Measurements from ENCODE around the gene SLC52A1.

The SLC52A1 gene

GRCh38 chr17:4986951-4987766, 48.1 kb downstream of the SLC52A1 start, which contains the start of gene CAMTA2 (continued):
- peak; percentile 82; the same call in 1 of the 2 replicates for TF ChIP-seq KLF8 (tag by site-specific recombination; IDR thresholded peaks at IDR 0.05)
- TF ChIP-seq ZEB2 (tag by site-specific recombination; IDR thresholded peaks at IDR 0.05): peak; percentile 93
- no peak for TF ChIP-seq ZNF302 (tag by site-specific recombination; IDR thresholded peaks at IDR 0.05; ENCODE audit: low read depth)
- TF ChIP-seq ZNF843 (tag by site-specific recombination; IDR thresholded peaks at IDR 0.05): peak; percentile 59; the same call in 1 of the 2 replicates
- no peak for TF ChIP-seq ZNF449 (tag by site-specific recombination; IDR thresholded peaks at IDR 0.05)
- TF ChIP-seq ZBTB17 (tag by site-specific recombination; IDR thresholded peaks at IDR 0.05): peak; percentile 86
- TF ChIP-seq ZNF544 (tag by site-specific recombination; IDR thresholded peaks at IDR 0.05): no peak
- TF ChIP-seq ZNF10 (tag by site-specific recombination; IDR thresholded peaks at IDR 0.05): 0 out of 2 replicates have a peak, but pooled peaks have one; percentile 73
- TF ChIP-seq PRDM10 (tag by site-specific recombination; IDR thresholded peaks at IDR 0.05): peak; percentile 77
- TF ChIP-seq ZNF366 (tag by site-specific recombination; conservative IDR thresholded peaks at IDR 0.05): no peak
- TF ChIP-seq HOXD13 (CRISPR knock-in tag; IDR thresholded peaks at IDR 0.05; ENCODE audit: borderline replicate concordance): 0 out of 2 replicates have a peak, but pooled peaks have one; percentile 62
- TF ChIP-seq REST (tag by site-specific recombination; IDR thresholded peaks at IDR 0.05): peak; percentile 50; the same call in 1 of the 2 replicates
- TF ChIP-seq ZNF791 (tag by site-specific recombination; IDR thresholded peaks at IDR 0.05): no peak
- TF ChIP-seq MZF1 (tag by site-specific recombination; IDR thresholded peaks at IDR 0.05; ENCODE audit: borderline replicate concordance): peak; percentile 32; the same call in 1 of the 2 replicates
- peak; percentile 93 for TF ChIP-seq ZNF501 (tag by site-specific recombination; IDR thresholded peaks at IDR 0.05)
- TF ChIP-seq PATZ1 (tag by site-specific recombination; IDR thresholded peaks at IDR 0.05): peak; percentile 95
- no peak for TF ChIP-seq ZNF280C (tag by site-specific recombination; IDR thresholded peaks at IDR 0.05)
- no peak for TF ChIP-seq SETDB1 (IDR thresholded peaks at IDR 0.05; ENCODE audit: insufficient read length, low read length)
- peak; percentile 100 for TF ChIP-seq GLIS2 (tag by site-specific recombination; IDR thresholded peaks at IDR 0.05)
- TF ChIP-seq KLF7 (tag by site-specific recombination; IDR thresholded peaks at IDR 0.05; ENCODE audit: borderline replicate concordance): no peak
- TF ChIP-seq ZNF514 (tag by site-specific recombination; IDR thresholded peaks at IDR 0.05): no peak
- peak; percentile 61 for TF ChIP-seq KLF10 (tag by site-specific recombination; IDR thresholded peaks at IDR 0.05)
- TF ChIP-seq ZNF335 (tag by site-specific recombination; conservative IDR thresholded peaks at IDR 0.05): peak; percentile 99
- TF ChIP-seq ZSCAN5A (tag by site-specific recombination; IDR thresholded peaks at IDR 0.05): peak; percentile 95; the same call in 1 of the 2 replicates
- TF ChIP-seq RBAK (tag by site-specific recombination; IDR thresholded peaks at IDR 0.05): no peak

Data from HEK293 (cell line).